HG03103 (cell line): ENCODE results near the gene KIAA1210.

Experiments
- ATAC-seq: cut with Tn5 transposase; IDR thresholded peaks from one replicate; pipeline ENCODE4 v1.9.1; 2021; ENCODE audit warnings: low read depth; ENCODE audit not compliant: unreplicated experiment

The KIAA1210 gene

GRCh38 chrX:119093991-119094735, 33.4 kb downstream of the KIAA1210 start:
- ATAC-seq: no peak

GRCh38 chrX:119090627-119091026, 37.0 kb downstream of the KIAA1210 start:
- ATAC-seq: no peak

- ATAC-seq: no peak
Observed at GRCh38 chrX:119089619-119090018, 38.0 kb downstream of the KIAA1210 start.

- ATAC-seq: no peak
Observed at GRCh38 chrX:119087121-119087520, 40.5 kb downstream of the KIAA1210 start.

- ATAC-seq: no peak
Observed at GRCh38 chrX:119084766-119085165, 42.8 kb downstream of the KIAA1210 start.

- ATAC-seq: no peak
Observed at GRCh38 chrX:119082278-119082677, 45.3 kb downstream of the KIAA1210 start.

GRCh38 chrX:119075270-119076025, 52.2 kb downstream of the KIAA1210 start:
- no peak for ATAC-seq

GRCh38 chrX:119073911-119074310, 53.7 kb downstream of the KIAA1210 start:
- ATAC-seq: no peak

- no peak for ATAC-seq
Observed at GRCh38 chrX:119073200-119073905, 54.3 kb downstream of the KIAA1210 start.

- ATAC-seq: no peak
Observed at GRCh38 chrX:119072744-119073143, 54.9 kb downstream of the KIAA1210 start, which contains the start of gene CT47C1. TSS of gene CT47C1 (plus strand) at chrX:119072993. CDS start at chrX:119073226, 233 bp downstream.

- ATAC-seq: peak; percentile 84
Observed at GRCh38 chrX:119071381-119071780, 56.2 kb downstream of the KIAA1210 start.

GRCh38 chrX:119069762-119070161, 57.9 kb downstream of the KIAA1210 start:
- no peak for ATAC-seq

GRCh38 chrX:119069128-119069527, 58.5 kb downstream of the KIAA1210 start:
- ATAC-seq: no peak

- ATAC-seq: no peak
Observed at GRCh38 chrX:119067023-119067739, 60.4 kb downstream of the KIAA1210 start.

GRCh38 chrX:119063428-119063827, 64.2 kb downstream of the KIAA1210 start:
- no peak for ATAC-seq

- no peak for ATAC-seq
Observed at GRCh38 chrX:119062750-119063374, 64.8 kb downstream of the KIAA1210 start.

GRCh38 chrX:119055687-119056086, 71.9 kb downstream of the KIAA1210 start:
- ATAC-seq: no peak

GRCh38 chrX:119045884-119046283, 81.7 kb downstream of the KIAA1210 start:
- no peak for ATAC-seq

GRCh38 chrX:119042996-119043395, 84.6 kb downstream of the KIAA1210 start:
- no peak for ATAC-seq

GRCh38 chrX:119042040-119042439, 85.6 kb downstream of the KIAA1210 start:
- no peak for ATAC-seq
